ENCODE measurements around the gene YWHAE. TPM values are rescaled to one million over a fixed set of nuclear protein-coding genes. Genes with fewer than 3 reads are reported as not detected.
"Not testable (repeated sequence)": the region's sequence is repeated elsewhere in the genome, so short reads cannot be mapped to it uniquely, and the experiment has no call there.

YWHAE gene
- total RNA-seq, 1 experiment from 2014 or later: 210 TPM

DNA sequence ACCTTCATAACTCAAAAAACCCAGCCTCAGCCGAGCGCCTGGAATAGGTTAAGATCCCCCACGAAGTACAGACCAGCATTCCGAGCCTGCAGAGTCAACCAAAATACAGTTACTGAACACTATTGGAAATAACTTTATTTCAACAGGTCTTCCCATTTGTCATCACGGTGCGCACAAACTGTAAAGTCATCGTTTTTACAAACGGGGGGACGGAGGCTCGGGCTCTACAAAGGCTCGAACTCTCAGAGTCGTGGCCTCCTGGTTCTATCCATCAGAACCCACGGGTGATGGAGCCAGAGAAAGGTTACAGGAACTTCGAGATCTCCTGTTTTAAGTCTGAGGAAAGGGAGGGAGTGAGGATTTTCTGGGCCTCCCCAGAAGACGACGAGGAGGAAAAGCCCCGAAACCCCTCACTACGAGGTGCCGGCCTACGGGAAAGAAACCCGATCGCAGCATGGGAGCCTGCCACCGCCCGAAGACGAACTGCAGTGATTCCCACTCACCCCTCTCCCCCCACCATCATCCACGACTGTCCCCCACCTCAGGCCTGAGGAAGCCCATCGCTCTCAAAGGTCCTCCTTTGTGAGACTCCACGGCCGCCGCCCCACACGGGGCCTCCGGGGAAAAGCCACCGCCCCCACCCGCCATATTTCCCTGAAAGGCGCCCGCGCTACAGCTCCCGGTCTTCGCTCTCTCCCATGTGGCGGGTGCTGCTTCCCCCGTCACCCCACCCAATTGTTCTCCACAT, 917 bp downstream of the YWHAE start:
- ATAC-seq (no peak), DNase-seq (no peak)
- H4K20me1 ChIP-seq (ENCODE audit: low read length): peaks cover 49% of the 10 kb centered on the region
- ChIA-PET POLR2A (ENCODE audit: unreplicated experiment) (no interaction called here), CTCF (no interaction called here)
- H3K4me3 ChIP-seq (ENCODE audit: low read length): peak overlapping the region; percentile 79
- no TSS peak for BruUV-seq (replicated peaks)
- intact Hi-C loops (cut with micrococcal nuclease): no loop called here
- no peak for TF ChIP-seq EZH2phosphoT487 (IDR thresholded peaks at IDR 0.05; ENCODE audit: borderline replicate concordance, low read length)
- no peak for TF ChIP-seq EZH2 (IDR thresholded peaks at IDR 0.05; ENCODE audit: low read length, unreplicated experiment)
- TF ChIP-seq CTCF (conservative IDR thresholded peaks at IDR 0.05; ENCODE audit: low read depth, low read length): no peak
- peak overlapping the region; percentile 98 for H3K9ac ChIP-seq (ENCODE audit: low read length)
- no peaks in the 10 kb centered on the region for H3K27me3 ChIP-seq (ENCODE audit: low read length)
- no peaks in the 10 kb centered on the region for H3K9me3 ChIP-seq (ENCODE audit: low read length)
- no peak overlapping the region for H2AFZ ChIP-seq (ENCODE audit: low read length)
- H3K27ac ChIP-seq (ENCODE audit: low read length): peak overlapping the region; percentile 83
- H3K9me2 ChIP-seq (replicated peaks; ENCODE audit: low read length): no peaks in the 10 kb centered on the region
- peaks cover 8% of the 10 kb centered on the region for H3K36me3 ChIP-seq (ENCODE audit: low read depth, low read length)
- H3F3A ChIP-seq (ENCODE audit: low read length, unreplicated experiment): no peaks in the 10 kb centered on the region
- peak overlapping the region; percentile 92 for H3K4me2 ChIP-seq (ENCODE audit: low read length)
- peaks cover 8% of the 10 kb centered on the region for H3K4me1 ChIP-seq (ENCODE audit: insufficient read depth, low read length)
- H3K79me2 ChIP-seq (ENCODE audit: low read length): peaks cover 59% of the 10 kb centered on the region

GRCh38 chr17:1398028-1398427, 2.0 kb downstream of the YWHAE start:
- Histone ChIP-seq H4K20me1 (ENCODE audit: low read length) (peaks cover 59% of the 10 kb centered on the region), H3K9ac (ENCODE audit: low read length) (peak overlapping the region; percentile 98), H3K4me3 (ENCODE audit: low read length) (peak overlapping the region; percentile 79), H3F3A (ENCODE audit: low read length, unreplicated experiment) (no peaks in the 10 kb centered on the region), H3K4me1 (ENCODE audit: insufficient read depth, low read length) (peaks cover 14% of the 10 kb centered on the region), H3K27ac (ENCODE audit: low read length) (no peak overlapping the region), H3K79me2 (ENCODE audit: low read length) (peaks cover 70% of the 10 kb centered on the region), H3K27me3 (ENCODE audit: low read length) (no peaks in the 10 kb centered on the region), H2AFZ (ENCODE audit: low read length) (no peak overlapping the region), H3K36me3 (ENCODE audit: low read depth, low read length) (peaks cover 8% of the 10 kb centered on the region), H3K9me3 (ENCODE audit: low read length) (no peaks in the 10 kb centered on the region), H3K4me2 (ENCODE audit: low read length) (peak overlapping the region; percentile 92), H3K9me2 (replicated peaks; ENCODE audit: low read length) (no peaks in the 10 kb centered on the region)
- DNase-seq (no peak), ATAC-seq (no peak)
- POLR2A ChIA-PET (ENCODE audit: unreplicated experiment): interaction anchor here (0.6 to 1.1 kb wide), 2 partner anchors 41 to 117 kb away, joined by 3 to 9 read pairs; no protein-coding TSS in a partner anchor
- CTCF ChIA-PET: no interaction called here
- intact Hi-C loops (cut with micrococcal nuclease): no loop called here
- BruUV-seq (replicated peaks): no TSS peak
- no peak for TF ChIP-seq CTCF (conservative IDR thresholded peaks at IDR 0.05; ENCODE audit: low read depth, low read length)
- TF ChIP-seq EZH2 (IDR thresholded peaks at IDR 0.05; ENCODE audit: low read length, unreplicated experiment): no peak
- no peak for TF ChIP-seq EZH2phosphoT487 (IDR thresholded peaks at IDR 0.05; ENCODE audit: borderline replicate concordance, low read length)

- H3K27ac ChIP-seq (ENCODE audit: low read length); POLR2A ChIA-PET (ENCODE audit: unreplicated experiment); ATAC-seq; intact Hi-C loops (cut with micrococcal nuclease); H3K9me3 ChIP-seq (ENCODE audit: low read length); H2AFZ ChIP-seq (ENCODE audit: low read length); BruUV-seq (replicated peaks); H3K9ac ChIP-seq (ENCODE audit: low read length); H3K27me3 ChIP-seq (ENCODE audit: low read length); H3K4me3 ChIP-seq (ENCODE audit: low read length); H3K9me2 ChIP-seq (replicated peaks; ENCODE audit: low read length); DNase-seq; H3K4me2 ChIP-seq (ENCODE audit: low read length); H3F3A ChIP-seq (ENCODE audit: low read length, unreplicated experiment); CTCF ChIA-PET; H3K36me3 ChIP-seq (ENCODE audit: low read depth, low read length): not testable (repeated sequence)
- Histone ChIP-seq H3K79me2 (ENCODE audit: low read length) (peaks cover 90% of the 10 kb centered on the region), H4K20me1 (ENCODE audit: low read length) (peaks cover 77% of the 10 kb centered on the region), H3K4me1 (ENCODE audit: insufficient read depth, low read length) (peaks cover 20% of the 10 kb centered on the region)
Measured at GRCh38 chr17:1395876-1396665, 4.0 kb downstream of the YWHAE start.

All from PC-3 (cell line).